Testis (tissue), 2 donors: ENCODE measurements around the gene MYH13.

Experiments used
- POLR2A ChIP-seq: fragments of 450-650 bp; IDR thresholded peaks from one replicate; pipeline ENCODE4 v1.6.1; 2017; ENCODE audit warnings: antibody characterized with exemption, mild to moderate bottlenecking, moderate library complexity
- TF ChIP-seq, protein P1 (sequence below), 3 experiments: fragments of 450-650 bp in 2 of 3; fragments of 200-600 bp in 1 of 3; sonication (generic) in 1 of 3; IDR thresholded peaks; one replicate each; pipeline ENCODE4 v1.5.1; 2016 to 2019; ENCODE audit warnings: antibody characterized with exemption in 3 of 3, mild to moderate bottlenecking in 2 of 3, moderate library complexity in 1 of 3

DNA sequence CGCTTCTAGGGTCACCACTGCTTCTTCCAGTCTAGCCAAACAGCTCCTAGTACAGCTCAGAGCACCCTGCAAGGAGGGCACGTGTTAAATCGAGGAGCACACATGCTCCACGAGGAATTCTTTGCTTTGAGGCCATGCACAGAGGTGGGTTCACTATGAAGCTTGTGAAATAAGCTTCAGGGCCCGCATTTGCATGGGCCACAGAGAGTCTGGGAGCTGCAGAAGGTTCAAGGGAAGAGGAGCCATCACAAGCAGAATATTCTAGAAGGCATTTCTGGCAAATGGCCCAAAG is 55.3 kb downstream of the MYH13 start:
- TF ChIP-seq, protein P1, sequence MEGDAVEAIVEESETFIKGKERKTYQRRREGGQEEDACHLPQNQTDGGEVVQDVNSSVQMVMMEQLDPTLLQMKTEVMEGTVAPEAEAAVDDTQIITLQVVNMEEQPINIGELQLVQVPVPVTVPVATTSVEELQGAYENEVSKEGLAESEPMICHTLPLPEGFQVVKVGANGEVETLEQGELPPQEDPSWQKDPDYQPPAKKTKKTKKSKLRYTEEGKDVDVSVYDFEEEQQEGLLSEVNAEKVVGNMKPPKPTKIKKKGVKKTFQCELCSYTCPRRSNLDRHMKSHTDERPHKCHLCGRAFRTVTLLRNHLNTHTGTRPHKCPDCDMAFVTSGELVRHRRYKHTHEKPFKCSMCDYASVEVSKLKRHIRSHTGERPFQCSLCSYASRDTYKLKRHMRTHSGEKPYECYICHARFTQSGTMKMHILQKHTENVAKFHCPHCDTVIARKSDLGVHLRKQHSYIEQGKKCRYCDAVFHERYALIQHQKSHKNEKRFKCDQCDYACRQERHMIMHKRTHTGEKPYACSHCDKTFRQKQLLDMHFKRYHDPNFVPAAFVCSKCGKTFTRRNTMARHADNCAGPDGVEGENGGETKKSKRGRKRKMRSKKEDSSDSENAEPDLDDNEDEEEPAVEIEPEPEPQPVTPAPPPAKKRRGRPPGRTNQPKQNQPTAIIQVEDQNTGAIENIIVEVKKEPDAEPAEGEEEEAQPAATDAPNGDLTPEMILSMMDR (IDR thresholded peaks at IDR 0.05) = no peak
- TF ChIP-seq POLR2A = no peak
